PC-9 (cell line): Measurements from ENCODE around the gene PTTG1IP. TPM values are rescaled to one million over a fixed set of nuclear protein-coding genes. Genes with fewer than 3 reads are reported as not detected.

Experiments used
- BruUV-seq: library from RNA; stranded (reverse); fragments of 400-500 nt; replicated peaks from 2 replicates; lab custom pipeline; 2021; lab: Mats Ljungman, UMichigan
- CTCF ChIA-PET: fragments of 300-600 bp; sonication (Branson Sonifier 250); formaldehyde crosslinking; loops from one replicate; lab custom pipeline; 2022; ENCODE audit warnings: antibody characterized with exemption; lab: Charles Lee
- POLR2A ChIA-PET: fragments of 300-600 bp; sonication (Branson Sonifier 250); formaldehyde crosslinking; loops from one replicate; lab custom pipeline; 2022; ENCODE audit warnings: antibody characterized with exemption; ENCODE audit not compliant: unreplicated experiment; lab: Charles Lee
- DNase-seq, 2 experiments: peaks; one replicate each; pipeline versions ENCODE4 v3.0.0 to v3.0.0-alpha.2; 2015 to 2022; ENCODE audit warnings: mixed read lengths in 1 of 2
- H2AFZ ChIP-seq: fragments of 200-600 bp; sonication (generic); 2 replicates; pipeline ENCODE4 v1.8.1; 2017; ENCODE audit warnings: antibody characterized with exemption
- H3F3A ChIP-seq: fragments of 200-600 bp; sonication (generic); 2 replicates; pipeline ENCODE4 v1.8.1; 2017; ENCODE audit warnings: antibody characterized with exemption, mild to moderate bottlenecking, low read depth; ENCODE audit not compliant: insufficient read depth
- H3K27ac ChIP-seq: fragments of 200-600 bp; sonication (generic); 2 replicates; pipeline ENCODE4 v1.6.1; 2016; ENCODE audit warnings: mixed run types
- H3K27me3 ChIP-seq: fragments of 200-600 bp; sonication (generic); 2 replicates; pipeline ENCODE4 v1.6.1; 2016; ENCODE audit warnings: low read depth, mixed run types; ENCODE audit not compliant: insufficient read depth
- H3K36me3 ChIP-seq: fragments of 200-600 bp; sonication (generic); 2 replicates; pipeline ENCODE4 v1.6.1; 2016; ENCODE audit warnings: low read depth, mixed run types
- H3K4me1 ChIP-seq: fragments of 200-600 bp; sonication (generic); replicated peaks from 2 replicates; pipeline ENCODE4 v1.6.1; 2016; ENCODE audit warnings: mixed run types; ENCODE audit not compliant: insufficient read depth
- H3K4me2 ChIP-seq: fragments of 200-600 bp; sonication (generic); 2 replicates; pipeline ENCODE4 v1.6.1; 2017; ENCODE audit warnings: mixed run types
- H3K4me3 ChIP-seq: fragments of 200-600 bp; sonication (generic); 2 replicates; pipeline ENCODE4 v1.6.1; 2016; ENCODE audit warnings: mixed run types
- H3K79me2 ChIP-seq: fragments of 200-600 bp; sonication (generic); 2 replicates; pipeline ENCODE4 v1.6.1; 2017; ENCODE audit warnings: low read depth, mixed run types
- H3K9me2 ChIP-seq: fragments of 200-600 bp; sonication (generic); 2 replicates; pipeline ENCODE4 v1.8.1; 2017; ENCODE audit warnings: mild to moderate bottlenecking; ENCODE audit not compliant: insufficient read depth
- H3K9me3 ChIP-seq: fragments of 200-600 bp; sonication (generic); 2 replicates; pipeline ENCODE4 v1.8.1; 2016; ENCODE audit warnings: low read depth; ENCODE audit not compliant: insufficient read depth
- H4K20me1 ChIP-seq: fragments of 200-600 bp; sonication (generic); 2 replicates; pipeline ENCODE4 v1.8.1; 2017; ENCODE audit not compliant: insufficient read depth
- CTCF ChIP-seq: fragments of 200-600 bp; sonication (generic); conservative IDR thresholded peaks from 2 replicates; pipeline ENCODE4 v1.6.1; 2017; ENCODE audit warnings: mixed run types, antibody characterized with exemption, mild to moderate bottlenecking, moderate library complexity
- EZH2 ChIP-seq: fragments of 200-600 bp; sonication (generic); IDR thresholded peaks from 2 replicates; pipeline ENCODE4 v1.8.0; 2017; ENCODE audit warnings: antibody characterized with exemption, low read depth
- intact Hi-C: fragments of 100-400 bp; cut with micrococcal nuclease; formaldehyde crosslinking; loops from one replicate; pipeline ENCODE4 v1.10.0; 2022; ENCODE audit not compliant: unreplicated experiment
- total RNA-seq: library from RNA; stranded (reverse); gene quantifications from 2 replicates; pipeline ENCODE4 v1.2.3, GENCODE V29; 2021

The PTTG1IP gene
- total RNA-seq, 1 experiment from 2014 or later, result 174 TPM

- peak overlapping the region; percentile 96 for H3K4me2 ChIP-seq
- ChIA-PET CTCF (no interaction called here), POLR2A (no interaction called here)
- H3K9me2 ChIP-seq, result no peaks in the 10 kb centered on the region
- H3K27me3 ChIP-seq, result no peaks in the 10 kb centered on the region
- no peak overlapping the region for H3K4me3 ChIP-seq
- no TSS peak for BruUV-seq
- TF ChIP-seq EZH2 (no peak), CTCF (no peak)
- H3K9me3 ChIP-seq, result no peaks in the 10 kb centered on the region
- H3F3A ChIP-seq, result peaks cover 13% of the 10 kb centered on the region; the same call in 1 of the 2 replicates
- H3K4me1 ChIP-seq, result peaks cover 11% of the 10 kb centered on the region
- H3K36me3 ChIP-seq, result peaks cover 14% of the 10 kb centered on the region; the same call in 1 of the 2 replicates
- no peak for DNase-seq
- peaks cover 62% of the 10 kb centered on the region for H3K79me2 ChIP-seq
- H3K27ac ChIP-seq, result no peak overlapping the region
- peaks cover 25% of the 10 kb centered on the region for H4K20me1 ChIP-seq
- intact Hi-C loops, result loop anchor here (2.0 to 5.0 kb wide), 3 partner anchors 75 to 328 kb away; no protein-coding TSS in a partner anchor
- no peak overlapping the region for H2AFZ ChIP-seq
Observed at GRCh38 chr21:44799646-44800045, 73.8 kb downstream of the PTTG1IP start.

Other genes with a start within 250 kb of the PTTG1IP start
- gene KRTAP10-9, start 246.6 kb downstream of the PTTG1IP start, total RNA-seq, result not detected in 2 replicates
- not detected in 2 replicates for gene KRTAP10-10, start 236.3 kb downstream of the PTTG1IP start, total RNA-seq
- gene KRTAP10-11, start 227.3 kb downstream of the PTTG1IP start, total RNA-seq, result not detected in 2 replicates
- not detected in 2 replicates for gene KRTAP12-4, start 219.0 kb downstream of the PTTG1IP start, total RNA-seq
- gene KRTAP12-3, start 215.8 kb downstream of the PTTG1IP start, total RNA-seq, result not detected in 2 replicates
- gene KRTAP12-2, start 206.8 kb downstream of the PTTG1IP start, total RNA-seq, result not detected in 2 replicates
- not detected in 2 replicates for gene KRTAP12-1, start 191.5 kb downstream of the PTTG1IP start, total RNA-seq
- gene KRTAP10-12, start 176.5 kb downstream of the PTTG1IP start, total RNA-seq, result not detected in 2 replicates
- gene TSPEAR, start 162.1 kb downstream of the PTTG1IP start, total RNA-seq, result not detected in 2 replicates
- gene UBE2G2, start 71.9 kb downstream of the PTTG1IP start, total RNA-seq, result 51.9 and 52.7 TPM in 2 replicates
- 79.6 and 81.5 TPM in 2 replicates for gene SUMO3, start 55.6 kb downstream of the PTTG1IP start, total RNA-seq
- gene ITGB2, start 47.2 kb upstream of the PTTG1IP start, total RNA-seq, result 3.6 and 6.0 TPM in 2 replicates
- 22.8 and 30.4 TPM in 2 replicates for gene SLX9, start 66.3 kb upstream of the PTTG1IP start, total RNA-seq
- gene ADARB1, start 200.9 kb upstream of the PTTG1IP start, total RNA-seq, result 12.1 and 19.1 TPM in 2 replicates